GM19238 (cell line): ENCODE measurements around the gene EARS2.
"Not testable (repeated sequence)": the region's sequence is repeated elsewhere in the genome, so short reads cannot be mapped to it uniquely, and the experiment has no call there.

ENCODE experiments used
- DNase-seq: peaks from one replicate; pipeline ENCODE4 v3.0.0; 2011; ENCODE audit warnings: low spot score; ENCODE audit not compliant: insufficient read length

The EARS2 gene

DNA sequence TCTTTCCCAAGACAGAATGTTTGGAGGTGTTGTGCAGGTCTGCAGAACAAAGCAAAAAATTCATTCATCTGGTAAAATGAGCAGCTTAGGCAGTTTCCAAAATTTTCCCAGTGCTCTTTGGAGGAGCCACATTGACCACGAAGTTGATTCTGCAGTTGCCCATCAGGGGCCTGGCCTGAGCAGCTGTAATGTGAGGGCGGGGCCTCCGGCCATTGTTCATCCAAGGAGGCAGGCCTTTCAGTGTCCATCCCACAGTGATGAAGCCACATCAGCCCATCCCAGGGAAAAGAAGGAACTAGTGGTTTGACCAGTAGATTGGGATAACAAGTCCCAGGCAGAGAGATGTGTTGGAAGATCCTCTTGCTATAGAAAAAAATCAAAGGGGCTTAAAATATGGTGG is 10.5 kb upstream of the EARS2 start:
- DNase-seq = no peak

DNA sequence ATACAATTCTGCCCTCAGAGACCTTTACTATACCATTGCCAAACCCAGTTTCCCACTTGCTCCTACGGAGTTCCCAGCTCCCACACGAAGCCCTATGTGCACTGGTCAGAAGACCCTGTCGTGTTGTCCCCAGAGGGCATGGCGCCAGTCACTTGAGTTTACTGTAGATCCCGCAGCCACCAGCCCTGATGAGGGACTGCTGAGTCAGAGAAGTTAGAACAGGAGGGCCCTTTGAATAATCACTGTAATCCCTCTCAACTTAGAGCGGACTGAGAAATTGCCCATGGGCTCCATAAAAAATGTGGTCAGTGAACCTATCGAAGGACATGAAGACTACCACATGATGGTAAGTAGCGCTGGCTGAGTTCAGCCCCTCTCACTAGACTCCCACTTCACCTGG is 9.6 kb upstream of the EARS2 start:
- no peak for DNase-seq

DNA sequence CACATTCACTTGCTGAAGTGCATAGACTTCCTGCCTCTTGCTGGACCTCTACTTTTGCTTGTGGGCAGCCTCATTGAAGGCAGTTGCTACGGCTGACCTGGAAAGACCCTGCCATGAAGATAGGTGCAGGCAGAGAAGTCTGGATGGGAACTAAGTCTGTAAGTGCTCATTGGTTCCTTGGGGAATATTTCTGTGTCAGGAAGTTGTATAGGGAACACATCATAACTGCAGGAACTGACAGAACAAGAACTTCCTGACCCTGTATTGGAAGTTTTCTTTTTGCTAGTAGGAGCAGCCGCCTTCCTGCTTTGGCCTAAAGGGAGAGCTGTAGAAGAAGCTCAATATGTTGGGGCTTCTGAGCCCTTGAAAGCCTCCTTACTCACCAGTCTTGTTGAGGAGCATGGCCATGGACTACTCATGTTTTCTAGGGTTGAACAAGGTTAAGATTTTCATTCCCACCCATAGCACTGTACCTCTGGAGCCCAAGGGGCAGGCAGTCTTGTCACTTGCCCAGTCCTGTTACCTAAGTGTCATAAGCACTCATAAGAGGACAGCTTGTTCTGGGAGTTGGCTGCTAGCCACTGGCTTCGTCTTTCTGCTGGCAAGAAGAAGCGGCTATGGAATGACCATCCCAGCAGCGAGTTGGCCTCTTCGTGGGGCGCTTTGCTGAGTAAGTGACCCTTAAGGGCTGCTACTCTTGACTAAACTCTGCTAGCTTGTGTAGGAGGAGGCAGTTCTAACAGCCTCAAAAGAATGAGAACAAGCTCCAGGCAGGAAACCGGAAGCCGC is 7.6 kb upstream of the EARS2 start:
- no peak for DNase-seq

DNA sequence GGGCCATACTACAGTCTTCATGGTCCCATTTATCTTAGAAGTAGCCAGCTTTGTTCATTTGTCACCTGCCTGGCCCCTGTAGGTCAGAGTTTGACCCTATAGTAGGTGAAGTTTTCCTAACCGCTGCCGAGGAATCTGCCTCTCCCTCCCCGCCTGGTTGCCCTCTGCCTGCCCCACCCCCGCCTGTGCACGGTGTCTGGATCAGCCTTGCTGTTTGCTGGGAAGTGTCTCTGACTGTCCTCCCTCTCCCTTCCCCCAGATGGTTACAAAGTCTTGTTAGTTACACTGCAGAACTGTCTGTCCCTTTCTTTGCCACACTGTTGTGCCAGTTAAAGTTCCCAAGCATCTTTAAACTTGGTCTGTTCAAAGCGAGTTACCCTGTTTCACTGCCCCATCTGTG is 6.0 kb upstream of the EARS2 start:
- no peak for DNase-seq

DNA sequence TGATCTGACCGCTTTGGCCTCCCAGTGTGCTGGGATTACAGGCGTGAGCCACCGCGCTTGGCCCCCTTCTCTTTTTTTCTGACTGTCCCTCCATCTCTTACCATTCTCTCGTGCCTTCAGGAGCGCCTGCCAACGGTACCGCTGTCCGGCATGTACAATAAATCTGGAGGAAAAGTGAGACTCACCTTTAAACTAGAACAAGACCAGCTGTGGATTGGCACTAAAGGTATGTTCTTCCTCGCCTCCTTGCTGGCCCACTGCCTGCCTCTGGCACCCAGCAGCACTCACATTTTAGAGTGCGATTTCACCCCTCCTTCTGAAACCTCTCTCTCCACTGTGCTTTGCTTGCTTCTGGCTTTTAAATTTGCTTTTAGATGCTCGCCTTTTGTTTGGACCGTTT is 5.4 kb upstream of the EARS2 start:
- DNase-seq = no peak

DNA sequence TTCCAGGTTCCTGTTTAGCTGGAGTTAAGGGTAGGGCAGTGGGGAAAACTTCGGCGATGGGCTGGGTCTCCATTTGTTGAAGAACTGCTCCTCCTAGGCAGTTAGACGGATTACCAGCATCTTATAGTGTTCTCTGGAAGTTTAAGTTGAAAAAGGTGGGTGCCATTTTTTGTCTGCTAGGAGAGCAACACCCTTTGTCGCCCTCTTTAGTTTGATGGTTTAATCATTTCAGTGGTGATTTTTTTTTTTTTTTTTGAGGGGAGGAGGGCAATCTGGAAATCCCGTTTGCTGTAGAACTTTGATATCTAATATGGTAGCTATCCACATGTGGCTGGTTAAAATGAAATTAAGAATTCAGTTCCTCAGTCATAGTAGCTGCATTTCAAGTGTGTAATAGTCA is 4.4 kb upstream of the EARS2 start:
- no peak for DNase-seq

DNA sequence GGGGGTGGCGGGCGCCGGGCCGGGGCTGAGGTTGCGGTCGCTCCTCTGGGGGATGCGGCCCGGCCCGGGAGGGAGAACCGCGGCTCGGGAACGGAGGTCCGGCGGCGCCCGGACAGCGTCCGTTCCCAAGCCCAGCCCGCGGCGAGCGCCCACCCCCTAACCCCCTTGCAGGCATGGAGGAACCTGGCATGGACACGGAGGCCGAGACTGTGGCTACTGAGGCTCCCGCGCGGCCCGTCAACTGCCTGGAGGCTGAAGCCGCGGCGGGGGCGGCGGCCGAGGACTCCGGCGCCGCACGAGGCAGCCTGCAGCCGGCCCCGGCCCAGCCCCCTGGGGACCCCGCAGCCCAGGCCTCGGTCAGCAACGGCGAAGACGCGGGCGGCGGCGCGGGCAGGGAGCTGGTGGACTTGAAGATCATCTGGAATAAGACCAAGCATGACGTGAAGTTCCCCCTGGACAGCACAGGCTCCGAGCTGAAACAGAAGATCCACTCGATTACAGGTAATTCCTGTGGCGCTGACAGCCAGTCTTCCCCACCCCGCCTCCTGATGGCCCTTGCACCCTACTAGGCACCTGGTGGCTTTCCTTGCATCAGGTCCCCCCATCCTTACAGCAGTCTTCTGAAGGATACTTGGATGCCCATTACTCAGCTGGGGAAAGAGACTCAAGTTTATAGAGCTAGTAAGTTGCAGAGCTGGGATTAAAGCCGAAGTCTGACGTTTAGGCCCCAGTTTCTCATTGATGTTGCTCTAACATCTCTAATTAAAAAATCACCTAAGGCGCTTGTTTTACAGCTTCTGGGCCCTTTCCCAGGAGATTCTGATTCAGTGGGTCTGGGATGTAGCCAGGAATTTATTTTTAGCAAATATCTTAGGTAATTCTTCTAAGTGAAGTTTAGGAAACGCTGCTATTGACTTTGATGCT is 891 bp upstream of the EARS2 start:
- DNase-seq = no peak

DNA sequence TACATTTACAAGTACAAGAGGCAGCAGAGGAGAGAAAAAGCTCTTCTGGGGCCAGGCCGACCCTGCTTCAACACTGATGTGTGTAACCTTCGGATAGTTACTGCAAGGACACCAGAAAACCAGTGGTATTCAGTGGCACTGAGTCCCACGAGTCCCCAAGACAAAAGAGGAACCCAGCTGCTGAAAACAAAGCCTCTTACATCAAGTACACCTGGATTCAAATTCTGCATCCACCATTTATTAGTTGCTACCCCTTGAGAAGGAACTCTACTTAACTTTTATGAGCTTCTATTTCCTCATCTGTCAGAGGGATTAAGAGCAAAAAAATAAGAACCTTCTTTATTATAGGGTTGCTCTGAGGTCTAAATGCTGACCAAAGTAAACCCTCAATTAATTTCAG is 2.6 kb downstream of the EARS2 start:
- DNase-seq = no peak

DNA sequence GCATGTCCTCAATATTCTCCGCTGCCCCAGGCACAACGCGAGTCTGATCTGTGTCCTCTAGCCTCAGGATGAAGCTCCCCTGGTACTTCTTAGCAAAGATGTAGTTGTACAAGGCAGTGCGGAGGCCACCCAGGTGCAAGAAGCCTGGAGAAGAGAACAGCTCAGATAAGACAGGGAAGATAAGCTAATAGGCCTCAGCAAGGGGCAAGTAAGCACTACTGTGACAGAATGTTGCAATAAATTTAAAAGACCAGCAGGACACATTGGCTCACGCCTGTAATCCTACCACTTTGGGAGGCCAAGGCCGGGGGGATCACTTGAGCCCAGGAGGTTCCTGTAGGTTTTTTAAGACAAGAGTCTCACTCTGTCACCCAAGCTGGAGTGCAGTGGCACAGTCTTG is 5.0 kb downstream of the EARS2 start:
- DNase-seq = no peak

DNA sequence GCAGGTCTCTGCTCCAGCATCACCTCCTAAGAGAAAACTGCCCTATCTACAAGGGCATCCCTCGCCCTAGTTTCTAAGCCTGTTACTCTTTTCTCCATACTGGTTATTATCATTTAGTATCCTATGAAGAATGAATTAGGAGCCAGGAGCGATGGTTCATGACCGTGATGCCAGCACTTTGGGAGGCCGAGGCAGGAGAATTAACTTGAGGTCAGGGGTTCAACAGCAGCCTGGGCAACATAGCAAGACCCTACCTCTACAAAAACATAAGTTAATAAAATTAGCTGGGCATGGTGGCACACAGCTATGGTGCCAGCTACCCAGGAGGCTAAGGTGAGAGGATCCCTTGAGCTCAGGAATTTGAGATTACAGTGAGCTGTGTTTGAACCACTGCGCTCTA is 7.2 kb downstream of the EARS2 start:
- no peak for DNase-seq

DNA sequence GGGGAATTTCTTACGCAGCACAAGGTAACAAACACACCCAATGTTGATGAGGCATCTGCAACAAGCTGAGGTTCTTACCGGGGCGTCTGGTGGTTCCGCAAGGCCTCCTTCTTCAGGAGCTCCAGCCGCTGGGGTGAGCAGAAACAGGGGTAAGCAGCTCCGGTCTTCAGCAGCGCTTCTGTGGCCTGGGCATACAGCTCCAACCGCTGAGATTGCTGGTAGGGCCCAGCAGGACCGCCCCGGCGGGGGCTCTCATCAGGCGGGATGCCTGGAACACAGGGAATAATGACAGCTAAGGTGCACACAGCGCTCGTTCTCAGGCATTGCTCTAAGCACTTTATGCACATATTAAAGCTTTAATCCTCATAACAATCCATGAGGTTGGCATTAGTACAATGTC is 12.7 kb downstream of the EARS2 start:
- DNase-seq = no peak

DNA sequence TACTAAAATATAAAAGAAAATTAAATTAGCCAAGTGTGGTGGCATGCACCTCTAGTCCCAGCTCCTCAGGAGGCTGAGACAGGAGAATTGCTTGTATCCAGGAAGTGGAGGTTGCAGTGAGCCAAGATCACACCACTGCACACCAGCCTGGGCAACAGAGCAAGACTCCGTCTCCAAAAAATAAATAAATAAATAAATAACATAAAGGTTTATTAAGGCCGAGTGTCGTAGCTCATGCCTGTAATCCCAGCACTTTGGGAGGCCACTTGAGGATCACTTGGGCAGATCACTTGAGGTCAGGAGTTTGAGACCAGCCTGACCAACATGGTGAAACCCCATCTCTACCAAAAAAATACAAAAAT is 16.4 kb downstream of the EARS2 start:
- not testable (repeated sequence) for DNase-seq

DNA sequence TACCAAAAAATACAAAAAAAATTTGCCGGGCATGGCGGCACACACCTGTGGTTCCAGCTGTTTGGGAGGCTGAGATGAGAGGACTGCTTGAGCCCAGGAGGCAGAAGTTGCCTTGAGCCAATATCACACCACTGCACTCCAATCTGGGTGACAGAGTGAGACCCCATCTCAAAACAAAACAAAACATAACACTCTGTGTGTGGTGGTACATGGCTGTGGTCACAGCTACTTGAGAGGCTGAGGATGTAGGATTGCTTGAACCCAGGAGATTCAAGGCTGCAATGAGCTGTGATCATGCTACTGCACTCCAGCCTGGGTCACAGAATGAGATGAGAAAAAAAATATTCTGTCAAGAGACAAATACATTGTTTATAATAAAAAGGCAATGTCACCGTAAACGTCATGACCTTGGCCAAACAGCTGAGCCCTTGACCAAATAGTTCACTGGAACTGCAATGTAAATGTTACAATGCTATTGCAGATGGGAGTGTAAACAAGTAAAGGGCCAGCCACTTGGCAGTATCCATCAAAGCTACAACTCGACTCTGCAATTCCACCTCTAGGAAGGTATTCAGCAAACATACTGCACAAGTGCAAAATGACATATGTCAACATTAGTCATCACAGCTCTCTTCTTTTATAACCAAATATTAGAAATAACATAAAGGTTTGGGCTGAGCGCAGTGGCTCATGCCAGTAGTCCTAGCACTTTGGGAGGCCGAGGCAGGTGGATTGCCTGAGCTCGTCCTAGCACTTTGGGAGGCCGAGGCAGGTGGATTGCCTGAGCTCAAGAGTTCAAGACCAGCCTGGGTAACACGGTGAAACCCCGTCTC is 16.9 kb downstream of the EARS2 start:
- DNase-seq = no peak

DNA sequence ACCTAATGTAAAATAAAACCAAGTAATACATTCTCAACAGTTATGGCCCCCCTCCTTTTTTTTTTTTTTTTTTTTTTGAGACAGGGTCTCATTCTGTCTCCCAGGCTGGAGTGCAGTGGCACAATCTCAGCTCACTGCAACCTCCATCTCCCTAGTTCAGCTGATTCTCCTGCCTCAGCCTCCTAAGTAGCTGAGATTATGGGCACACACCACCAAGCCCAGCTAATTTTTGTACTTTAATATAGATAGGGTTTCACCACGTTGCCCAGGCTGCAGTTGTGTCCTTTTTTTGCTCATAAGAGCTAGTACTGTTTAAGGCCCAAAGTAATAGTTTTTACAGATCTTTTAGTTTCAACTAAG is 18.3 kb downstream of the EARS2 start:
- DNase-seq = no peak

DNA sequence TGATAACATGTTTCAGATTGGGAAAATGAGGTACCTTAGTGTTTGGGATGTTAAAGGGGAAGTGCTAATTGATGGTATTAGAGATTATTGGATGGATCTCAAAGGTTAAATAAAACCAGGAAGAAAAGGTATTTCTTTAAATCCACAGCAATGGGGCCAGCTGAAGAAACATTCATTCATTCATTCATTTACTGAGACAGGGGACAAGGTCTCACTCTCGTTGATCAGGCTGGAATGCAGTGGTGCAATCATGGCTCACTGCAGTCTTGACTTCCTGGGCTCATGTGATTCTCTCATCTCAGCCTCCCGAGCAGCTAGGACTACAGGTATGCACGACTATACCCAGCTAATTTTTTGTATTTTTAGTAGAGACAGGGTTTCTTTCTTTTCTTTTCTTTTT is 19.8 kb downstream of the EARS2 start:
- no peak for DNase-seq

DNA sequence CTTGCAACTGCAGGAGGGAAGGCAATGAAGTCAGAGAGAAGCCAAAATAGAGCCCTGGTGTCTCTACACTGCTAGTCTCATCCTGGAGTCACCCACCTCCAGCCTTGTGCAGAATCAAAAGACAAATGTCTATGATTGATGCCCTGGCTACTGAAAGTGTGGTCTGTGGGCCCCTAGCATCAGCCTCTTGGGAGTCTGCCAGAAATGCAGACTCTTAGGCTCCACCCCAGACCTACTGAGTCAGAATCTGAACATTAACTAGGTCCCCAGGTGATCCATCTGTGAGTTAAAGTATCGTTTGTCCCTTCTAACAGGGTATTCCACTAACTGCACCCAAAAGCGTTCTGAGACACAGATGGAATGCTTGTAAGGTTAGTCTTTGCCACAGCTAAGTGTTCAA is 21.2 kb downstream of the EARS2 start:
- no peak for DNase-seq

DNA sequence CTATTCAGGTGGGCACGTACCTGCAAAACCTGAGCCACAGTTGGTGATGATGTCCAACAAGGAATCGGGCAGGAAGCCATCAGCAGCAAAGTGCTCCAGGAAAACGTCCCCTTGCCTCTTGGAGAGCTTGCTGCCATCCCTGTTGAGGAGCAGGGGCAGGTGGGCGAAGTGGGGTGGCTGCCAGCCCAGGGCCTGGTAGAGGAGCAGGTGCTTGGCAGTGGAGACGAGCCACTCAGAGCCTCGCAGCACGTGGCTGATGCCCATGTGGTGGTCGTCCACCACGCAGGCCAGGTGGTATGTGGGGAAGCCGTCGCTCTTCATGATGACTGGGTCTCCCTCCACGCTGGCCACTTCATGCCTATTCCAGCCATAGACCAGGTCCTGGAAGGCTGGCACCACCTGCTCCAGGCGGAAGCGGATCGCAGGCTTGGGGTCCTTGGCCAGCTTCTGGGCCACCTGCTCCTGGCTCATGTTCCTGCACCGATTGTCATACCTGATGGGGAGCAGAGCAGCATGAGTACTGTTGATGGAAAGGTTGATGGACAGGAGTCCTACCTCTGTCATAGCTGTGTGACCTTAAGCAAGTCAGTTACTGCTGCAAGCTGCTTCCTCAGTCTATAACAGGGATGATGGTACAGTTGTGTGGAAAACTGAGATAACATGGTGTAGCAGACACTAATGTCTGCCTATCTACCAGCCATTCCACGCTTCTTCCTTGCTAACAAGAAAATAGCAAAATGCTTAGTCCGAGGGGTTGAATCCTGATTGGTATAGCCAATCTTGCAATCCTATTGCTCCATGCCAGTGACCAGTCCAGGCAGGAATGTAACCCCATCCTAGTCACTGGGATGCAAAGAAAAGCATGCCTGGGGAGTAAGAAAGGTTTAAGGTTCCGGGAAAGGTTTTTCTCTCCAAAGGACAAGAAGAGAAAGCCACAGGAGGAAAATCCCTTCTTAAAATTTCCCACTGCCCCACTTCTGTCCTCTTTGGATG is 22.0 kb downstream of the EARS2 start:
- DNase-seq = no peak

DNA sequence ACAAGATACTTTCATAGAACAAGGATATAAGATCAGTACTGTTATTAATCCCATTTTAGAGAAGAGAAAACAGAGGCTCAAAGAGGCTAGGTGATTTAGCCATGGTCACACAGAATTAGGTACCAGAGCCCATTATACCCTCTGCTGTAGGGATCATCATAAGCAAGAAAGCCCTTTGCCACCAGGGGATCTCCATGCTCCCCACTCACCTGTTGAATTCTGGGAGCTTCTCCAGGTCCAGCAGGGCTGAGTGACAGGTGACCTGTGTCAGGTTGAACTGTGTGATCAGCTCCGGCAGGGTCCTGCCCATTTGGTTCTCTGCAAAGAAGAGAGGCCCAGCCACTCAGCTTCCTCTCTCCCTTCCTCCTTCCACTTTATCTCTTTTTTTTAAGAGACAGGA is 24.7 kb downstream of the EARS2 start:
- DNase-seq = no peak

DNA sequence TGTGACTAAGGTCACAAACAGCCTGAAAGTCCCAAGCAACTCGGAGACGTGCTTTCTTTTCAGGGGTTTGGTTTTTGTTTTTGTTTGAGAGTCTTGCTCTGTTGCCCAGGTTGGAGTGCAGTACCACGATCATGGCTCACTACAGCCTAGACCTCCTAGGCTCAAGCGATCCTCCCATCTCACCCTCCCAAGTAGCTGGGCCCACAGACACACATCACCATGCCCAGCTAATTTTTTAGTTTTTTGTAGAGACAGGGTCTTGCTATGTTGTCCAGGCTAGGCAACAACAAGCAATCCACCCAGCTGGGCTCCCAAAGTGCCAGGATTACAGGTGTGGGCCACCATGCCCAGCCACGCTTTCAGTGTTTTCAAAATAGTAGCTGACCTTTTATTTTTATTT is 27.1 kb downstream of the EARS2 start:
- no peak for DNase-seq

DNA sequence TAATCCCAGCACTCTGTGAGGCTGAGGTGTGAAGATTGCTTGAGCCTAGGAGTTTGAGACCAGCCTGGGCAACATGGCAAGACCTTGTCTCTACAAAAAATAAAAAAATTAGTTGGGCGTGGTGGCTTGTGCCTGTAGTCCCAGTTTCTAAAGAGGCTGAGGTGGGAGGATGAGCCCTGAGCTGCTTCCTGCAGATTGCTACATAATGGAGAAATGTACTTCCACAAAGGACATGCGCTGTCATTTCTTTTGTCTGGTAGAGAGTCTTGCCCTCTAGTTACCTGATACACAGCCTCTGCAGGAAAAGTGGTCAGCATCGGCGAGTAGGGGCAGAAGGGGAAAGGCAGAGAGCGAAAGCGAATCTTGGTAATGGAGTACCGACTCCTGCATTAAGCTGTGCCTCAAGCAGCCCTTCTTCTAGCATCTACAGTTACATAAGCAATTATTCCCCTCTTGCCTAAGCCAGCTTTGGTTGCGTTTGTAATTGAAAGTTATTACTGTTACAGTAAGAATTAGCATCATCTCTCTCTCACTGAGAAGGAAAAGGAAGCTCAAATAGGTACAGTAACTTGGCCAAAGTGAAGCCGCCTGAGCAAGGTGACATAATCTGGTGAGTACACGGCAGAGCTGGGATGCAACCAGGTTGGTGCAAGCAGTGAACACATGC is 28.4 kb downstream of the EARS2 start:
- no peak for DNase-seq
